Parathyroid adenoma (tissue), 2 donors: ENCODE data around the gene LAMA5.

Experiments
- H2AFZ ChIP-seq: fragments of 300-600 bp; sonication (generic); one replicate; pipeline ENCODE4 v1.7.0; 2017; ENCODE audit warnings: antibody characterized with exemption, mild to moderate bottlenecking
- H3K27ac ChIP-seq: fragments of 300-600 bp; sonication (generic); one replicate; pipeline ENCODE4 v1.7.0; 2017
- H3K27me3 ChIP-seq: fragments of 300-600 bp; sonication (generic); one replicate; pipeline ENCODE4 v1.7.0; 2017; ENCODE audit warnings: low read length; ENCODE audit not compliant: control insufficient read depth, insufficient read depth
- H3K36me3 ChIP-seq: fragments of 300-600 bp; sonication (generic); one replicate; pipeline ENCODE4 v1.7.0; 2017; ENCODE audit warnings: low read length; ENCODE audit not compliant: control insufficient read depth, insufficient read depth
- H3K4me1 ChIP-seq: fragments of 300-600 bp; sonication (generic); one replicate; pipeline ENCODE4 v1.7.0; 2017; ENCODE audit warnings: control low read depth
- H3K4me2 ChIP-seq: fragments of 300-600 bp; sonication (generic); one replicate; pipeline ENCODE4 v1.7.0; 2017; ENCODE audit warnings: low read length
- H3K4me3 ChIP-seq: fragments of 300-600 bp; sonication (generic); one replicate; pipeline ENCODE4 v1.7.0; 2017; ENCODE audit warnings: low read depth, low read length
- H3K79me2 ChIP-seq: fragments of 300-600 bp; sonication (generic); one replicate; pipeline ENCODE4 v1.7.0; 2017; ENCODE audit warnings: control low read depth
- H3K9ac ChIP-seq: fragments of 300-600 bp; sonication (generic); one replicate; pipeline ENCODE4 v1.7.0; 2017; ENCODE audit warnings: mild to moderate bottlenecking
- H3K9me3 ChIP-seq: fragments of 300-600 bp; sonication (generic); one replicate; pipeline ENCODE4 v1.7.0; 2017; ENCODE audit warnings: low read length; ENCODE audit not compliant: control insufficient read depth
- CTCF ChIP-seq: fragments of 300-600 bp; sonication (generic); IDR thresholded peaks from one replicate; pipeline ENCODE4 v1.7.0; 2017; ENCODE audit warnings: antibody characterized with exemption, mild to moderate bottlenecking
- donor health status: primary hyperparathyroidism.

The LAMA5 gene

GRCh38 chr20:62372042-62372993 is 5.2 kb upstream of the LAMA5 start:
- Histone ChIP-seq H3K4me2 (no peak overlapping the region), H2AFZ (no peak overlapping the region), H3K27me3 (no peaks in the 10 kb centered on the region), H3K4me3 (no peak overlapping the region), H3K9ac (no peak overlapping the region), H3K9me3 (no peaks in the 10 kb centered on the region), H3K4me1 (peaks cover 30% of the 10 kb centered on the region), H3K79me2 (no peaks in the 10 kb centered on the region), H3K27ac (no peak overlapping the region), H3K36me3 (no peaks in the 10 kb centered on the region)
- no peak for TF ChIP-seq CTCF

- H3K79me2 ChIP-seq, result peaks cover 2% of the 10 kb centered on the region
- no peak overlapping the region for H3K9ac ChIP-seq
- no peak overlapping the region for H3K27ac ChIP-seq
- no peak overlapping the region for H3K4me2 ChIP-seq
- H3K9me3 ChIP-seq, result no peaks in the 10 kb centered on the region
- no peaks in the 10 kb centered on the region for H3K36me3 ChIP-seq
- H3K4me3 ChIP-seq, result no peak overlapping the region
- H3K4me1 ChIP-seq, result peaks cover 30% of the 10 kb centered on the region
- no peak overlapping the region for H2AFZ ChIP-seq
- TF ChIP-seq CTCF, result no peak
- no peaks in the 10 kb centered on the region for H3K27me3 ChIP-seq
Observed at GRCh38 chr20:62371588-62372041, 4.5 kb upstream of the LAMA5 start.

- no peak overlapping the region for H3K9ac ChIP-seq
- no peak overlapping the region for H3K4me2 ChIP-seq
- no peak for TF ChIP-seq CTCF
- no peaks in the 10 kb centered on the region for H3K9me3 ChIP-seq
- no peaks in the 10 kb centered on the region for H3K36me3 ChIP-seq
- H2AFZ ChIP-seq, result no peak overlapping the region
- H3K79me2 ChIP-seq, result peaks cover 2% of the 10 kb centered on the region
- no peaks in the 10 kb centered on the region for H3K27me3 ChIP-seq
- H3K27ac ChIP-seq, result no peak overlapping the region
- H3K4me3 ChIP-seq, result no peak overlapping the region
- peaks cover 31% of the 10 kb centered on the region for H3K4me1 ChIP-seq
Observed at GRCh38 chr20:62370807-62371587, 3.9 kb upstream of the LAMA5 start.

- Histone ChIP-seq H3K4me1 (peaks cover 39% of the 10 kb centered on the region), H3K9ac (no peak overlapping the region), H2AFZ (no peak overlapping the region), H3K27me3 (no peaks in the 10 kb centered on the region), H3K27ac (no peak overlapping the region), H3K79me2 (peaks cover 2% of the 10 kb centered on the region), H3K36me3 (no peaks in the 10 kb centered on the region), H3K4me3 (no peak overlapping the region), H3K4me2 (no peak overlapping the region), H3K9me3 (no peaks in the 10 kb centered on the region)
- TF ChIP-seq CTCF, result no peak
Observed at GRCh38 chr20:62370115-62370806, 3.1 kb upstream of the LAMA5 start.
